ENCODE data around the gene OSBPL1A. TPM values are rescaled to one million over a fixed set of nuclear protein-coding genes. Genes with fewer than 3 reads are reported as not detected.

Gene OSBPL1A
- total RNA-seq, 1 experiment from 2014 or later = 28.9 TPM

- no peak for DNase-seq (ENCODE audit: low read depth)
- in situ Hi-C loops (cut with HindIII; ENCODE audit: low pct_unique_long_range_greater_than_20kb, low sequenced_read_pairs) = no loop called here
Measured at GRCh38 chr18:24204904-24205303, 192.7 kb downstream of the OSBPL1A start.

DNA sequence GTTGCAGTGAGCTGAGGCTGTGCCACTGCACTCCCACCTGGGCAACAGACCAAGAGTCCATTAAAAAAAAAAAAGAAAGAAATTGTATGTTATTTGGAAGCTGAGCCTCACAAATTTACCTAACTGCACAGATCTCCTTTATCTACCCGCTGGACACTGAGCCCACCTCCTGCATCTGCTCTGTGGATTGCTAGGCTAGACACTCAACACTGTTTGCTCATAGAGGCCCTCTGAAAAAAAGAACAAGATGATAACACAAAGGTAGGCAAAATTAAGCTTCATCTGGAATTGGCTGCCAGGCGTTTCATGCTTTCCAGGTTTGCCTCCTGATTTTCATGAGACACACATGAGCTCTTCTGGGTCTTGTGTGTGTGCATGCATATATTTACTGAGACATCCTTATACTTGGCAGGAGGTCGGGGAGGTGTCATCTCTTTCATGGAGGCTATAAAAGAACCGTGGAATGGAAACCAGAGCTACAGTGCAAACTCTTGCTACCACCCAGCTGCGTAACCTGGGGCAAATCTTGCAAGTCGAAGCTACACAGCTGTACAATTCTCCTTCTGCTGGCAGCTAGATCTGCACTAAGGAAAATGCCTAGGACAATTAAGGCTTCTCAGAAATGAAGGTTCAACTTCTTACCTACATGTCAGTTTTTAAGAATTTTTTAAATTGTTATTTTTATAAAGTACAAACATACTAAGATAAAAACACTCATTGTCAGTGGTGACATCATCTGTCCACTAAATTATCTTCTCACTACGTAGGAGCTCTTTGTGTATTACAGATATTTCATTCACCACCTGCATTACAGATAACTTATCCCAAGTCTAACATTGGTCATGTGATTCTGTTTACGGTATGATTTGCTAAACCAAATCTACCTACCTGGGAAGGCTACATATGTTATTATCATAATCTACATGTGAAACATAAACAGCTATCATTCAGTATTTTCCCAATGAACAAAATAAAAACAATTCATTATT is 195.6 kb downstream of the OSBPL1A start:
- in situ Hi-C loops (cut with HindIII; ENCODE audit: low pct_unique_long_range_greater_than_20kb, low sequenced_read_pairs) = no loop called here
- no peak for DNase-seq (ENCODE audit: low read depth)

GRCh38 chr18:24200494-24201290 is 196.9 kb downstream of the OSBPL1A start:
- no peak for DNase-seq (ENCODE audit: low read depth)
- in situ Hi-C loops (cut with HindIII; ENCODE audit: low pct_unique_long_range_greater_than_20kb, low sequenced_read_pairs) = no loop called here

GRCh38 chr18:24199372-24199962 is 198.2 kb downstream of the OSBPL1A start:
- in situ Hi-C loops (cut with HindIII; ENCODE audit: low pct_unique_long_range_greater_than_20kb, low sequenced_read_pairs) = no loop called here
- DNase-seq (ENCODE audit: low read depth) = no peak

DNA sequence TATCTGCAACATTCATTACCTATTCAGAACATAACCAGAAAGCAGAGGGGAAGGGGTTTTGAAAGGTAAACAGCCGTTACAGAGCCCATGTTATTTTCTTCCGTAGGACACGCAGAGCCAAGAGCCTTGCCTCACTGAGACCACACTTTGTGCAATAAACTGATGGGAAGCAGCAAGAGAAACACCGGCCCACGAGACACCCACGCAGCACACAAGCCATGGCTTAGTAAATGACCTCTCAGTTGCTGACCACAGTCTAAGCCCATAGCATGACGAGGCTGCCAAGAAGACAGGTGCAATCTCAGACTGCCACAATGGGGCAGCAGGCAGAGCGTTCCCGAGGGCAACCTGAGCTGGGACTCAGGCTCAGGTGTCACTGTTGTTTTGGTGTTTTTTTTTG is 199.2 kb downstream of the OSBPL1A start:
- in situ Hi-C loops (cut with HindIII; ENCODE audit: low pct_unique_long_range_greater_than_20kb, low sequenced_read_pairs) = no loop called here
- DNase-seq (ENCODE audit: low read depth) = no peak

- DNase-seq (ENCODE audit: low read depth) = no peak
- in situ Hi-C loops (cut with HindIII; ENCODE audit: low pct_unique_long_range_greater_than_20kb, low sequenced_read_pairs) = no loop called here
Measured at GRCh38 chr18:24197412-24197811, 200.2 kb downstream of the OSBPL1A start.

DNA sequence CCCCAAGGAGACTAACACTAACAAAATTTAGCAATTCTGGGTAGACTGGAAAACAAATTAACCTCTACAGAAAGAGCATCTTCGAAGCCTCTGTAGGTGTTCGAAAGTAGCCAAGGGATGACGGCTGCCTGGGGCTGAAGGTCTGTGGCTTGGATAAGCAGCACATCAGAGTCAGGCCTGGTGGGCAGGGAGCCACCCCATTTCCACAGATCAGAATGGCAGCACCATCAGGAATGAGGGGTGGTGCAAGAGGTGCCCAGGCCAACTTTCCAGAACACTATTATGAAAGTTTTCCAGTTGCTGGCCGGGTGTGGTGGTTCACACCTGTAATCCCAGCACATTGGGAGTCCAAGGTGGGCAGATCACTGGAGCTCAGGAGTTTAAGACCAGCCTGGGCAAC is 200.9 kb downstream of the OSBPL1A start:
- in situ Hi-C loops (cut with HindIII; ENCODE audit: low pct_unique_long_range_greater_than_20kb, low sequenced_read_pairs) = no loop called here

DNA sequence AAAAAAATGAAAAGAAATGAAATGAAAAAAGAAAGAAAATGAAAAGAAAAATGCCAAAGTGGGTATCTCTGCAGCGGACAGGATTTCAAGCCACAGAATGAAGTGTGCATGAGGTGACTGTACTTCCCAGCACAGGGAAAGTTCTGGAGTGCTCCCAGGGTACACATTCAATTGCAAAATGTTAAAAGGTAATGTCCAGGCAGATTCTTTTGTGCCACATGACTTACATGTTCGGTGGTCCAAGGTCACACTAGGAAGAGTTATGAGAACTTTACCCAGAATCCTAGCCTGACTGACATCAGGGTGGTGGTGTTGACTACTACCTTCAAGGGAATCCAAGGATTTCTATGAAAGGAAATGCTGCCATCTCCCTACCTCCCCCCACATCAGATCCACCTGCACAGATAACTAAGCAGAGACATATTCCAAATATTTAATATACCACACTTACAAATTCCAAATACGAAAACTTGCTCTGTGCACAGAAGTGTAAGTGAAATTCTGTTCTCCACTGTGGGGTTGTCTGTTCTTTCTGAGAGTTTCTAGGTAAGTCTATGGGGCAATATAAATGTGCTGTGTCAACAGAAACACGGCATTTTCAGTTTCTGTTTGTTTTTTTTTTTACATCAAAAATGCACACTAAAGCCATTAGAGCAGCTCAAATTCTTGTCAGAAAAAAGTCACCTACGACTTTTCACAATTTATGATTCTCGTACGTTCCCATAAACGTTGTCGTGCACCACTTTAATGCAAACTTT is 202.1 kb downstream of the OSBPL1A start:
- no peak for DNase-seq (ENCODE audit: low read depth)
- in situ Hi-C loops (cut with HindIII; ENCODE audit: low pct_unique_long_range_greater_than_20kb, low sequenced_read_pairs) = no loop called here

More for the DNA sequence above, 200.9 kb downstream of the OSBPL1A start:
- no peak for DNase-seq (ENCODE audit: low read depth)

DNA sequence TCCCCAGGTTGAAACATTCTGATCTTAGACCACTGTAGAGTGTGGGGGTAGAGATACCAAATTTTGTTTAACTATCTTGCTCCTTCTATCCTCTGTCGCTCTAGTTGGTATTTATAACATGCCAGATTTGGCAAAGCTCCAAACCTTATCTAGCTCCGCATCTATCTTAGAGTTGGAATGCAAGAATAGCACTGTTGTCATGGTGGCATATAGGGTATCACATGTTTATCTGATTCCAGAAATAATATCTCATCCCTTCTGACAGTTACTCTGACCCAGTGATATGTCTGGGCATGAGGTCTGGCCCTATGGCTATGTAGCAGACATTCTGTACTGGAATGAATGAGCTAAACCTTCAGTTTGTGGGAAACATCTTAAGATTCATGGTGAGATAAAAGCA is 207.0 kb downstream of the OSBPL1A start:
- no peak for DNase-seq (ENCODE audit: low read depth)
- in situ Hi-C loops (cut with HindIII; ENCODE audit: low pct_unique_long_range_greater_than_20kb, low sequenced_read_pairs) = no loop called here

DNA sequence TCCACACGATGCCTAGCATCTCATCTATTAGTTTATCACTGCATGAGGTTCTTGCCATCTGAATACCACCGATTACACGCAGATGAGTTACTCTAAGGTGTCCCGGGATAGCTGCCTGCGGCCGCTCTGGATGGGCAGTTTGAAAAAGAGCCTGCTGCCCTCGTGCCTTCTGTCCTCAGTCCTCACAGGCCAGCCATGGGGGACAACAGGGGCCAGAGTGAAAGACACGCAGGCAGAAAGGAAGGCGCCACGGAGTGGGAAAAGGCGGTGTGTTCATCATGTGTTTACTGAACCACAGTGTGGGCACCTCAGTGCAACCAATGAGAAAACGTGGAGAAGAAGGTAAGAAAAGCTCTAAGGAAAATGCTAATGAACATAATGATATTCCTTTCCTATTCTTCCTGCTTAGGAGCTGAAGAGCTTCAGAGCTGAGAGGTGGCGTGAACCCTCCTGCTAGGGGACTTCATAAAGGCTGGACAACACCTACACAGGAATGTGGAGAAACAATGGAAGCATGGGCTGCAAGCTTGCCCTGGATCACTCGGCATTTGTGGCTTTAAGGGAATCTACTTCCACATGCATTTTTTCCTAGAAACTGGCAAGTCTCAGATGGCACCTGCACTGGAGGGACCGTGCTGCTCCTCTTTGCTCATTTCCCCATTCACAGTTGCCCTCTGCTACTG is 207.8 kb downstream of the OSBPL1A start:
- in situ Hi-C loops (cut with HindIII; ENCODE audit: low pct_unique_long_range_greater_than_20kb, low sequenced_read_pairs) = no loop called here
- DNase-seq (ENCODE audit: low read depth) = no peak

- in situ Hi-C loops (cut with HindIII; ENCODE audit: low pct_unique_long_range_greater_than_20kb, low sequenced_read_pairs) = no loop called here
- peak; percentile 8 for DNase-seq (ENCODE audit: low read depth)
Measured at GRCh38 chr18:24189007-24189528, 208.6 kb downstream of the OSBPL1A start.

DNA sequence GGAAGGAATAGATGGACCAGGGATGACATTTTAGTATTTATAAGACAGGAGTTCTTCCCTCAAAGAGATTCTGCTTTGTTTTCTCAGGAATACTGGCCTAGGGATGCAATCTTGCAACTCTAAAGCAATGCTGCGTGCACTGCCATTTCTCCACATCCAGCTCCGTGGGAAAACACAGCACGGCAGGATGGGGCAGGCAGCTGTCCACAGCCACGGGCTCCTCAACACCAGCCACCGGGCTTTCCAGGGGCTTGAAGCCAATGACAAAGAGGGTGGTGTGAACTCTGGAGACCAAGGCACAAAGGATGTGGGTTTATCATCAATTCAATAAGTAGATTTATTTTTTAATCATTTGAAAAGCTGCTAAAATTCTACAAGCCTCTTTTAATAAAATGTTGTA is 209.5 kb downstream of the OSBPL1A start:
- no peak for DNase-seq (ENCODE audit: low read depth)
- in situ Hi-C loops (cut with HindIII; ENCODE audit: low pct_unique_long_range_greater_than_20kb, low sequenced_read_pairs) = no loop called here

DNA sequence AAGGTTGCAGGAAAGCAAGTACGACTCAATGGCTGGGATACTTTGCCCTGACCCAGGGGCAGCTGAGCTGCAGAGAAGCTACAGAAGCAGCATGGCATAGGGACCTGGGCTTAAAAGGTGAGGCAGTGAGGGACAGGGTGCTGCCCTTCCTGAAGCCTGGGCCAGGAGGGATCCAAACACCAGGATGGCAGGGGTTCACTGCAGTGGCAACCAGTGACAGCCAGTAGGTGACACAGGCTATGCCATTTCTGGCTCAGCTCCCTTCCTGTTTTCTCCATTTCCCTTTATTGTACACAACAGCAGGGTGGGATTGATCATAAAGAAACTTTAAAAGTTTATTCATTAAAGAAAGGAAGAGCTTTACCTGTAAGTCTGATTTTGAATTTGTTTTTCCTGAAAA is 209.9 kb downstream of the OSBPL1A start:
- no peak for DNase-seq (ENCODE audit: low read depth)
- in situ Hi-C loops (cut with HindIII; ENCODE audit: low pct_unique_long_range_greater_than_20kb, low sequenced_read_pairs) = no loop called here

GRCh38 chr18:24187049-24187448 is 210.6 kb downstream of the OSBPL1A start:
- in situ Hi-C loops (cut with HindIII; ENCODE audit: low pct_unique_long_range_greater_than_20kb, low sequenced_read_pairs) = no loop called here
- DNase-seq (ENCODE audit: low read depth) = no peak

- DNase-seq (ENCODE audit: low read depth) = no peak
- in situ Hi-C loops (cut with HindIII; ENCODE audit: low pct_unique_long_range_greater_than_20kb, low sequenced_read_pairs) = no loop called here
Measured at GRCh38 chr18:24185805-24186204, 211.8 kb downstream of the OSBPL1A start.

DNA sequence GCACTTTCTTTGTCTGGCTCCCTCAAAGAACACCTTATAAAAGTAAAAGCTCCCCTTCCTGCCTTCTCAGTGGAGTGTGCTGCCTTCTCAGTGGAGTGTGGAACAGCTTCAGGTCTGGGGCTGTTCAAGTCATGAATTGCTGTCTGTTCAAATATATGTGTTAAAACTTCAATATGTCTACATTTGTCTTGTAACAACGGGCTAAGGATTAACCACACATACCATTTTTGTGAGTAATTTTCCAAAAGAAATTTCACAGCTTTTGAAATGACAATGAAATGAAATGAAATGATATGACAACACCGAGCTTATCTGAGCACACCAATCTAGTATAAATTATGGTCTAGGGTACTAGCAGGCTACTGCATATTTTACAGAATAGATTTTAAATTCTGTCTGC is 215.8 kb downstream of the OSBPL1A start:
- no peak for DNase-seq (ENCODE audit: low read depth)
- in situ Hi-C loops (cut with HindIII; ENCODE audit: low pct_unique_long_range_greater_than_20kb, low sequenced_read_pairs) = no loop called here

DNA sequence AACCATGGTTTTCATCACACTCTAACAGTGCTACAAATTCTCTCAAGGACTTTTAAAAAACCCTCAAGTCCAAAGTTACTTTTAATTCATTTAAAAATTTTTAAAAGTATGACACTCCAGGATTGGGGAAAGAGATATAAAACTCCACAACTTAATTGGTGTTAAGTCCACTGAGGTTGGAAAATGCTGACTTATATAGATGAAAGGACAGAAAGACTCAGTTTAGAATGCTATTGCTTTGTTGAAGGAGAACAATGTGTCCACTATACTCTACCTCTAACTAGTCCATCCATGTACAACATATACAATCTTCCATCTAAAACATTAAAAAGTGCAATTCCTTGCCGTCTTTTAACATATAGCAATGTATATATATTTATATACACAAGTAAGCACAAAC is 217.6 kb downstream of the OSBPL1A start:
- in situ Hi-C loops (cut with HindIII; ENCODE audit: low pct_unique_long_range_greater_than_20kb, low sequenced_read_pairs) = no loop called here
- DNase-seq (ENCODE audit: low read depth) = no peak

Data from Caki2 (cell line).